ENCODE results near the gene SHMT2.

DNA sequence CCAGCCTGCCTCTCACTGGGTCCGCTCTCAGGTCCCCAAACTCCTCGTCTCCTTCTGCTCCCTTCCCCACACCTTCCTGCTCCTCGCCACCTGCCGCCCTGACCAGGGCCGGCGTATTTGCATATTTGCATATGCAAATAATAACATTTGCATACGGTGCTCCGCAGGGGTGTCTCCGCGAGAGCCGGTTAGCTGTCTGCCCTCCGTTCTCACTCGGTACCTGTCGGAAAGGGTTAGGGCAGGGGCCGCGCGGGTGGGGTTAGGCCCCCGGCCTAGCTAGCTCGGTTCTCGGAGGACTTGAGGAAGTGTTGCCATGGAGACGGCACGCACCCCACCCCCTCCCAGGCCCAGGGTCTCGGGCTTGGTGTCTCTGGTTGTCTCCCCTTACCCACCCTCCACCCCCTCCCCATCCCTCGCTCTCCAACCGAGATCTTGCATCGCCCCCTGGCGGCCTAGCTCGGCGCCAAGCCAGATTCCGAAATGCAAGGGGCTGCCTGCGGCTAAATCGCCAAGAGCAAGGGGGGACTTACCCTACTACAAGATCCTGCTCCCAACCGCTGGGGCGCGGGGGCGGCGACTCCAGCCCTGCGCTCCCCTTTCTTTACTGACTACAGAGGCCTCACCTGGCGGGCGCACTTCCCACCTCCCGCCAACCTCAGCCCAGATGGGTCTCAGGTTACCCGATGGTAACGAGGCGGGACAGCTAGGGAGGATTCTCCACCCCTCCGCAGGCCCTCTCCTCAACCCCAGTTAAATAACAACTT lies 13.4 kb downstream of the SHMT2 start:
- TF ChIP-seq TGIF2 (CRISPR knock-in tag; IDR thresholded peaks at IDR 0.05) (no peak), SREBF1 (IDR thresholded peaks at IDR 0.05; ENCODE audit: borderline replicate concordance, low read depth, low read length) (no peak), SRSF7 (optimal IDR thresholded peaks at IDR 0.05; ENCODE audit: low read depth, low read length) (no peak), NCOA2 (IDR thresholded peaks at IDR 0.05; ENCODE audit: partially characterized antibody in 2 of 2) (no peak), ZZZ3 (IDR thresholded peaks at IDR 0.05) (no peak)
- TF ChIP-seq, protein P1, sequence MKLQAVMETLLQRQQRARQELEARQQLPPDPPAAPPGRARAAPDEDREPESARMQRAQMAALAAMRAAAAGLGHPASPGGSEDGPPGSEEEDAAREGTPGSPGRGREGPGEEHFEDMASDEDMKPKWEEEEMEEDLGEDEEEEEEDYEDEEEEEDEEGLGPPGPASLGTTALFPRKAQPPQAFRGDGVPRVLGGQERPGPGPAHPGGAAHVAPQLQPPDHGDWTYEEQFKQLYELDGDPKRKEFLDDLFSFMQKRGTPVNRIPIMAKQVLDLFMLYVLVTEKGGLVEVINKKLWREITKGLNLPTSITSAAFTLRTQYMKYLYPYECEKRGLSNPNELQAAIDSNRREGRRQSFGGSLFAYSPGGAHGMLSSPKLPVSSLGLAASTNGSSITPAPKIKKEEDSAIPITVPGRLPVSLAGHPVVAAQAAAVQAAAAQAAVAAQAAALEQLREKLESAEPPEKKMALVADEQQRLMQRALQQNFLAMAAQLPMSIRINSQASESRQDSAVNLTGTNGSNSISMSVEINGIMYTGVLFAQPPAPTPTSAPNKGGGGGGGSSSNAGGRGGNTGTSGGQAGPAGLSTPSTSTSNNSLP (IDR thresholded peaks at IDR 0.05; ENCODE audit: borderline replicate concordance, low read depth, low read length): no peak

Measured in K562 (cell line).